Bronchial epithelial cell (primary cell): ENCODE results near the gene ZNF236. TPM values are rescaled to one million over a fixed set of nuclear protein-coding genes. Genes with fewer than 3 reads are reported as not detected.

ENCODE experiments used
- DNase-seq: peaks from one replicate; pipeline ENCODE4 v3.0.0-alpha.2; 2010; ENCODE audit warnings: low read depth
- FAIRE-seq: peaks from 2 replicates; lab custom pipeline; 2011; peaks lifted over from hg19 to GRCh38; lab: Jason Lieb, UNC
- H3K27me3 ChIP-seq: 2 replicates; pipeline ENCODE4 v1.5.1; 2011; ENCODE audit warnings: low read length; ENCODE audit not compliant: control insufficient read depth, insufficient read depth
- H3K36me3 ChIP-seq: 2 replicates; pipeline ENCODE4 v1.5.1; 2011; ENCODE audit warnings: low read length; ENCODE audit not compliant: control insufficient read depth, insufficient read depth
- H3K4me3 ChIP-seq: 2 replicates; pipeline ENCODE4 v1.5.1; 2011; ENCODE audit warnings: mild to moderate bottlenecking, low read depth, low read length, control low read depth
- total RNA-seq: library from RNA; depleted of rRNA; stranded (reverse); fragments of >200 nt; gene quantifications from 2 replicates; pipeline ENCODE4 v1.2.1, GENCODE V29; 2014
- TF ChIP-seq, protein P1 (sequence below): IDR thresholded peaks from 2 replicates; pipeline ENCODE4 v1.5.1; 2011; ENCODE audit warnings: mild to moderate bottlenecking, moderate library complexity, low read length, control low read depth, inconsistent platforms; ENCODE audit not compliant: insufficient read depth, severe bottlenecking

Gene ZNF236
- total RNA-seq, 1 donor from 2014 or later, result 5.3 TPM

DNA sequence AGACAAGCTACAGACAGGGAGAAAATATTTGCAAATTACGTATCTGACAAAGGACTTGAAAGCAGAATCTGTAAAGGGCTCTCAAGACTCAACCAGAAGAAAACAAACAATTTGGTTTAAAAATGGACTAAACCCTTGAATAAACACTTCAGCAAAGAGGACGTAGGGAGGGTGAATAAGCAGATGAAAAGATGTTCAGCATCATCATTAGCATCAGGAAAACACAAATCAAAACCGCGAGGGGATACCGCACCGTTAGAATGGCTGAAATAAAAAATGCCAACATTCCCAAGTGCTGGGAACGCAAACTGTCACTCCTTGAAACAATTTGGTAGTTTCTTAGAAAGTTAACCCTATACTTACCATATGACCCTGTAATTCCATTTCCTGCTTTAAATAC, 173.5 kb downstream of the ZNF236 start:
- DNase-seq (no peak), FAIRE-seq (no peak)
- TF ChIP-seq, protein P1, sequence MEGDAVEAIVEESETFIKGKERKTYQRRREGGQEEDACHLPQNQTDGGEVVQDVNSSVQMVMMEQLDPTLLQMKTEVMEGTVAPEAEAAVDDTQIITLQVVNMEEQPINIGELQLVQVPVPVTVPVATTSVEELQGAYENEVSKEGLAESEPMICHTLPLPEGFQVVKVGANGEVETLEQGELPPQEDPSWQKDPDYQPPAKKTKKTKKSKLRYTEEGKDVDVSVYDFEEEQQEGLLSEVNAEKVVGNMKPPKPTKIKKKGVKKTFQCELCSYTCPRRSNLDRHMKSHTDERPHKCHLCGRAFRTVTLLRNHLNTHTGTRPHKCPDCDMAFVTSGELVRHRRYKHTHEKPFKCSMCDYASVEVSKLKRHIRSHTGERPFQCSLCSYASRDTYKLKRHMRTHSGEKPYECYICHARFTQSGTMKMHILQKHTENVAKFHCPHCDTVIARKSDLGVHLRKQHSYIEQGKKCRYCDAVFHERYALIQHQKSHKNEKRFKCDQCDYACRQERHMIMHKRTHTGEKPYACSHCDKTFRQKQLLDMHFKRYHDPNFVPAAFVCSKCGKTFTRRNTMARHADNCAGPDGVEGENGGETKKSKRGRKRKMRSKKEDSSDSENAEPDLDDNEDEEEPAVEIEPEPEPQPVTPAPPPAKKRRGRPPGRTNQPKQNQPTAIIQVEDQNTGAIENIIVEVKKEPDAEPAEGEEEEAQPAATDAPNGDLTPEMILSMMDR, result no peak
- H3K27me3 ChIP-seq, result no peaks in the 10 kb centered on the region
- H3K4me3 ChIP-seq, result no peak overlapping the region
- no peaks in the 10 kb centered on the region for H3K36me3 ChIP-seq

DNA sequence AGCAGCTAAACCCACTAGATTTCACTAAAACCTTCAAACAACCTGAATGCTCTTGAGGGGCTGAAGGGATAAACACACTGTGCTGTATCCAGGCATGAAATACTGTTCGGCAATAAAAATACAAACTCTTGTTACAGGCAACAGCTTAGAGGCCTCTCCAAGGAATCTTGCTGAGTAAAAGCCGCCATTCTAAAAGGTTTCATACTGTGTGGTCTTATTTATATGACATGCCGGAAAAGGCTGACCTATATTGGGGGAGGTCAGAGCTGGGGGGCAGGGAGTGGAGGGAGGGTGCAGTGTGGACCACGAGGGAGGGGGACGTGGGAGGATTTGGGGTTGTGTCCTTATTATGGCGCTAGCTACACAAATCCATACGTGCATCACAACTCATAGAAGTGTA, 174.1 kb downstream of the ZNF236 start:
- Histone ChIP-seq H3K4me3 (no peak overlapping the region), H3K27me3 (no peaks in the 10 kb centered on the region), H3K36me3 (no peaks in the 10 kb centered on the region)
- no peak for FAIRE-seq
- no peak for DNase-seq
- TF ChIP-seq, protein P1, result no peak

DNA sequence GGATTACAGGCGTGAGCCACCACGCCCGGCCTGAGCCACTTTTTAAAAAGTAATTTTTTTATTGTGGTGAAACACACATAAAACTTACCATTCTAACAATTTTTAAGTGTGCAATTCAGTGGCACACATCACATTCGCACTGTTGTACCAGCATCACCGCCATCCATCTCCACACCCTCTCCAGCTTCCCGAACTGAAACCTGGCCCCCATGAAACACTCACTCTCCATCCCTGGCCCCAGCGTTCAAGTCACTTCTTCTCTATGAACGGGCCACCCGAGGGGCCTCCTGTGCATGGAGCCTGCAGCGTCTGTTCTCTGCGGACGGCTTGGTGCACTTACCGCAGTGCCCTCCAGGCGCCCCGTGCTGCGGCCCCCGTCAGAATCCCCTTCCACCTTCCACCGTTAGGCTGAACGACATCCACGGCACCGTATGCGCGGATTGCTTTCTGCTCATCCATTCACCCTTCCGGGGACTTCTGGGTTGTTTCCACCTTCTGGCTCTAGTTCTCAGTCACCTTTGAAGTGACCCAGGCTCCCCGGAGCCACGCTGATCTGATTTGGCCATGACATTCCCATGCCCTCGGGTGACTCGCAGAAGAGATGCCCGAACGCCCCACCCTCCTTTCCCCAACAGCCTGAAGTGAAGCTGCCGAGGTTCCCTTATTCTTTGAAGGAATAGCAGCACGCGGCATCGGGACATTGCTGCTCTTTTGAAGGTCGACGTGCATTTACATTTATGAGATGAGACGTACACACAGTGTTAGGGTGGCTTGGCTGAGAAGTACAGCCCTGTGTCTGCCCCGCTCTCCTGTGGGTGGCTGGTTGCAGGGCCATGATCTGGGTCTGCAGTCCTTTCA, 175.8 kb downstream of the ZNF236 start:
- FAIRE-seq (no peak), DNase-seq (no peak)
- Histone ChIP-seq H3K27me3 (no peaks in the 10 kb centered on the region), H3K4me3 (no peak overlapping the region), H3K36me3 (no peaks in the 10 kb centered on the region)
- TF ChIP-seq, protein P1, result no peak

DNA sequence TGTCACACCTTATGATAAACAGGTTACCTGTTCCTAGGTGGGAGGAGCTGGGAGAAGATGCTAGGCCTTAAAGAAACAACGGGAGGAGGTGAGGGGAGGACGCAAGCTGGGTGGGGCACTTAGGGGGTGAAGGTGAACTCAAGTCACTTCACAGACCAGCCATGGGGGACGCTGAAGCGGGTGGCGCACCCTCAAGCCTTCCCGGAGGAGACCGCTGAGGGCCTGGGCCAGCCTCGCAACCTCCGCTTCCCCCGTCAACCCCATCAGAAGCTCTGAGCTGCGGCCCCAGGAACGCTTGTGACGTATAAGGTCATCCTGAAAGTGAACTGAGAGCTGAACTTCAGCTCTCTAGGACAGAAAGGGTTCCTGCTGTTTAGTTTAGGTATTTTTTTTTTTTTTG, 176.7 kb downstream of the ZNF236 start:
- no peaks in the 10 kb centered on the region for H3K27me3 ChIP-seq
- H3K4me3 ChIP-seq, result no peak overlapping the region
- TF ChIP-seq, protein P1, result no peak
- no peaks in the 10 kb centered on the region for H3K36me3 ChIP-seq
- no peak for FAIRE-seq
- no peak for DNase-seq

DNA sequence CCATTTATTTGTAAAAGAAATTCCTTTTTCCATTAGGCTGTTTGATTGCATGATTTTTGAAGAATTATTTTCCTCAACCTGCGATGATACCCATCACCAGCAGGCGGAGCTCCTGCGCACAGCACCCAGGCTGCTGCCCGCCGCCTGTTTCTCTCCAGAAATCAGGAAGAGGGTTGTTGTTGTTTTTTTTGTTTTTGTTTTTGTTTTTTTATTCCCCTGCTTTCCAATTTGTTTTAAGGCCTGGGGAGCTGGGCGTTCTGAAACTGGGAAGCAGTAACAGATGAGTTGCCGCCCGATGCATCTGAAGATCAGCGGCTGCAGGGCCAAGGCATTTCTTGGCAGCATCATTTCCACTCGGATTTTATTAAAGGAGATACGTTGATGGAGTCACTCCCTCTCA, 178.2 kb downstream of the ZNF236 start:
- DNase-seq, result peak; percentile 21
- TF ChIP-seq, protein P1, result peak; percentile 89
- Histone ChIP-seq H3K4me3 (no peak overlapping the region), H3K36me3 (no peaks in the 10 kb centered on the region), H3K27me3 (no peaks in the 10 kb centered on the region)
- no peak for FAIRE-seq
